Endothelial cell (in vitro differentiated cells): ENCODE data around the gene AP5B1. TPM values are rescaled to one million over a fixed set of nuclear protein-coding genes. Genes with fewer than 3 reads are reported as not detected.

Experiments used
- DNase-seq: peaks from one replicate; pipeline ENCODE4 v3.0.0; 2021; ENCODE audit warnings: low spot score
- H3K27ac Mint-ChIP-seq: one replicate; pipeline ENCODE4 v1.8.0; 2021; ENCODE audit warnings: mixed read lengths, inconsistent platforms; ENCODE audit not compliant: unreplicated experiment
- H3K27me3 Mint-ChIP-seq: one replicate; pipeline ENCODE4 v1.8.0; 2021; ENCODE audit warnings: mild to moderate bottlenecking, moderate library complexity, mixed read lengths, inconsistent platforms; ENCODE audit not compliant: unreplicated experiment
- H3K36me3 Mint-ChIP-seq: one replicate; pipeline ENCODE4 v1.8.0; 2021; ENCODE audit warnings: mild to moderate bottlenecking, low read depth, mixed read lengths, inconsistent platforms; ENCODE audit not compliant: unreplicated experiment
- H3K4me1 Mint-ChIP-seq: one replicate; pipeline ENCODE4 v1.8.0; 2021; ENCODE audit warnings: mild to moderate bottlenecking, mixed read lengths, inconsistent platforms; ENCODE audit not compliant: unreplicated experiment
- H3K4me3 Mint-ChIP-seq: one replicate; pipeline ENCODE4 v1.8.0; 2021; ENCODE audit warnings: mild to moderate bottlenecking, mixed read lengths, inconsistent platforms; ENCODE audit not compliant: unreplicated experiment
- H3K9me3 Mint-ChIP-seq: one replicate; pipeline ENCODE4 v1.8.0; 2021; ENCODE audit warnings: mixed read lengths, inconsistent platforms; ENCODE audit not compliant: unreplicated experiment
- total RNA-seq: library from RNA; stranded (reverse); fragmentation: NEBNext Ultra II Directional; extraction: Animal tissue kit (Norgen Biotek cat#: 25700); gene quantifications from one replicate; pipeline ENCODE4 v1.2.1, GENCODE V29; 2021; ENCODE audit not compliant: unreplicated experiment
- TF ChIP-seq, protein P1 (sequence below): fragments of 200-600 bp; sonication (generic); IDR thresholded peaks from one replicate; pipeline ENCODE4 v1.5.0; 2021; ENCODE audit warnings: antibody characterized with exemption; ENCODE audit not compliant: unreplicated experiment

AP5B1 gene
- total RNA-seq, 1 donor from 2014 or later: 3.4 TPM

- Mint-ChIP-seq H3K27me3 (peaks cover 9% of the 10 kb centered on the region), H3K4me1 (no peaks in the 10 kb centered on the region), H3K4me3 (no peak overlapping the region), H3K36me3 (peaks cover 4% of the 10 kb centered on the region), H3K9me3 (no peaks in the 10 kb centered on the region), H3K27ac (no peak overlapping the region)
- no peak for DNase-seq
- TF ChIP-seq, protein P1, sequence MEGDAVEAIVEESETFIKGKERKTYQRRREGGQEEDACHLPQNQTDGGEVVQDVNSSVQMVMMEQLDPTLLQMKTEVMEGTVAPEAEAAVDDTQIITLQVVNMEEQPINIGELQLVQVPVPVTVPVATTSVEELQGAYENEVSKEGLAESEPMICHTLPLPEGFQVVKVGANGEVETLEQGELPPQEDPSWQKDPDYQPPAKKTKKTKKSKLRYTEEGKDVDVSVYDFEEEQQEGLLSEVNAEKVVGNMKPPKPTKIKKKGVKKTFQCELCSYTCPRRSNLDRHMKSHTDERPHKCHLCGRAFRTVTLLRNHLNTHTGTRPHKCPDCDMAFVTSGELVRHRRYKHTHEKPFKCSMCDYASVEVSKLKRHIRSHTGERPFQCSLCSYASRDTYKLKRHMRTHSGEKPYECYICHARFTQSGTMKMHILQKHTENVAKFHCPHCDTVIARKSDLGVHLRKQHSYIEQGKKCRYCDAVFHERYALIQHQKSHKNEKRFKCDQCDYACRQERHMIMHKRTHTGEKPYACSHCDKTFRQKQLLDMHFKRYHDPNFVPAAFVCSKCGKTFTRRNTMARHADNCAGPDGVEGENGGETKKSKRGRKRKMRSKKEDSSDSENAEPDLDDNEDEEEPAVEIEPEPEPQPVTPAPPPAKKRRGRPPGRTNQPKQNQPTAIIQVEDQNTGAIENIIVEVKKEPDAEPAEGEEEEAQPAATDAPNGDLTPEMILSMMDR: no peak
These were observed 11.0 kb upstream of the AP5B1 start for GRCh38 chr11:65791719-65792213.

- H3K4me3 Mint-ChIP-seq: no peak overlapping the region
- H3K36me3 Mint-ChIP-seq: peaks cover 4% of the 10 kb centered on the region
- peaks cover 9% of the 10 kb centered on the region for H3K27me3 Mint-ChIP-seq
- H3K4me1 Mint-ChIP-seq: no peaks in the 10 kb centered on the region
- DNase-seq: no peak
- peak overlapping the region; percentile 48 for H3K27ac Mint-ChIP-seq
- TF ChIP-seq, protein P1: no peak
- H3K9me3 Mint-ChIP-seq: no peaks in the 10 kb centered on the region
These were observed 10.3 kb upstream of the AP5B1 start for GRCh38 chr11:65790902-65791650.

DNA sequence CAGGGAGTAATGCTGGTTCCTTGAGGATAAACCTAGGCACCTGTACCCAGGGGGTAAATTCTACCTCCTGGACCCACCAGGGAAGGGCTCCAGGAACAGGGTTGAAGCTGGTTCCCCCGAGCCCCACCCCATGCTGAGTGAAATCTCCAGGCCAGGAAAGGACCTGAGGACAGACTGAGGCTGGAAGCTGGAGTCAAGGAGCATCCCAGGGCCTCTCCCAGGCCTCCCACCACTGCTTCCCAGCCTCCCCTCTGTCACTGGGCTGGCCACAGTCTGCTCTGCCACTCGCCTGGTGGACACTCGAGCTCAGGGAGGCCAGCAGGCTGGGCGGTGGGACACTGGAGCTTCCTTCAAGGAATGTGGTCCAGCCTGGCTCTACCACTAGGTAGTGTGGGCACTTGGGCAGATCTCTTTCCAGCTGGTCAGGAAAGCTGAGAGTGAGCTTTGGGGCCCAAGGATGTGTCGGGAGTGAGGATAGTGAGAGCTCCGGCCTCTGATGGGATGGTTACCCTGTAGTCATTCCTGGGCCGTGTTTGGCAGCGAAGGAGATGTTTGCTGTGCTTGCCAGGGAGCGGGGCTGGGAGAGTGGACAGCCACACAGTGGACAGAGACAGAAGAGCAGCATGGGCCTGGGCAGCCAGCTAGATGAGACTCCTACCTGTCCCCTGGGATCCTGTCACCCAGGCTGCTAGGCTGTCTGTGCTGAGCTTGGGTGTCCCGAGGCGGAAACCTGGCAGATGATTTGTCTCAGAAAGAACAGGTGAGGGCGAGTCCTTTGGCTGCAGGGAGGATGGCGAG, 9.5 kb upstream of the AP5B1 start:
- Mint-ChIP-seq H3K36me3 (peaks cover 4% of the 10 kb centered on the region), H3K4me1 (no peaks in the 10 kb centered on the region), H3K9me3 (no peaks in the 10 kb centered on the region), H3K27ac (peak overlapping the region; percentile 48), H3K4me3 (no peak overlapping the region), H3K27me3 (peaks cover 13% of the 10 kb centered on the region)
- DNase-seq: no peak
- TF ChIP-seq, protein P1: no peak

- no peak for DNase-seq
- TF ChIP-seq, protein P1: no peak
- Mint-ChIP-seq H3K27ac (no peak overlapping the region), H3K4me3 (no peak overlapping the region), H3K36me3 (peaks cover 4% of the 10 kb centered on the region), H3K4me1 (no peaks in the 10 kb centered on the region), H3K27me3 (peaks cover 17% of the 10 kb centered on the region), H3K9me3 (no peaks in the 10 kb centered on the region)
These were observed 8.7 kb upstream of the AP5B1 start for GRCh38 chr11:65789230-65790103.
